Uterus (tissue), 2 donors: ENCODE results near the gene GNE.

Experiments used
- CTCF ChIP-seq, 4 experiments: fragments of 200-600 bp in 2 of 4; fragments of 450-650 bp in 2 of 4; sonication (generic) in 2 of 4; IDR thresholded peaks; one replicate each; pipeline ENCODE4 v1.5.1; 2016 to 2019; ENCODE audit warnings: antibody characterized with exemption in 4 of 4, mild to moderate bottlenecking in 2 of 4, moderate library complexity in 1 of 4
- POLR2A ChIP-seq, 2 donors: fragments of 450-650 bp; IDR thresholded peaks; one replicate each; pipeline ENCODE4 v1.6.1; 2016; ENCODE audit warnings: antibody characterized with exemption in 2 of 2, mild to moderate bottlenecking in 1 of 2, moderate library complexity in 1 of 2

DNA sequence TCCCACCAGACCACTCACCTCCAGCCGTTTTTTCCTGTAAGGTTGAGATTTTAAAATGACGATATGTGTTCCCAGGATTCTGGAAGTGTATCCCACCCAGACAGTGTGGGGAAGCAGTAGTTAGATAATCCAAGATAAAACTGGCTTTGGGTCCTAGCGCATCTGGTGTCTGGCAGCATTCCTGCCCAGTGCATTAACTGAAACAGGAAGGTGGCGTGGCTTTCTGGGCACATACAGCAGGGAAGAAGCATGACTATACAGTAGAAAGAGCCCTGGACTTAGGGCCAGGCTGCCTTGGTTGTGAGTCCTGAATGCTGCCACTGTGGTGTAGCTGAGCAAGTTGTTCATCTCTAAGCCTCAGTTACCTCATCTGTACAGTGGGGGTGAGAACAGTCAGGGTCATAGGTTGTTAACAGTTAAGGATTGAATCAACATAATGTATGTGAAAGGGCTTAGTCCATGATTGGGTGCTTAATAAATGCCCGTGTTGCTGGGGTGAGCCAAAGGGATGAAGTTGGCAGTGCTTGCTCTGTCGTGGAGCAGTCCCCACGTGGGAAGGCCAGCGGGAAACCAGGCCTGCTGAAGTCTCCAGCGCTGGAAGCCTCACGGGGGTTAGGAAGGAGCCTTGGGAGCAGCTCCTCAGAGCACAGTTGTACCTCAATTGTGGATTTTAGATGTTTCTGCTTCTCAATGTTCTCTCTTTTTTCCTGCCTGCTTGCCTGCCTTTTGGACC lies 49.6 kb downstream of the GNE start:
- TF ChIP-seq CTCF (IDR thresholded peaks at IDR 0.05) (no peak), POLR2A (IDR thresholded peaks at IDR 0.05) (no peak)
